VCaP (cell line): Measurements from ENCODE around the gene BRAT1.

ENCODE experiments used
- H3K27ac ChIP-seq: fragments of 450-650 bp; 2 replicates; pipeline ENCODE4 v1.5.1; 2017
- TF ChIP-seq, protein P1 (sequence below): fragments of 450-650 bp; conservative IDR thresholded peaks from 2 replicates; pipeline ENCODE4 v1.5.1; 2017; ENCODE audit warnings: mild to moderate bottlenecking, moderate library complexity

The BRAT1 gene

DNA sequence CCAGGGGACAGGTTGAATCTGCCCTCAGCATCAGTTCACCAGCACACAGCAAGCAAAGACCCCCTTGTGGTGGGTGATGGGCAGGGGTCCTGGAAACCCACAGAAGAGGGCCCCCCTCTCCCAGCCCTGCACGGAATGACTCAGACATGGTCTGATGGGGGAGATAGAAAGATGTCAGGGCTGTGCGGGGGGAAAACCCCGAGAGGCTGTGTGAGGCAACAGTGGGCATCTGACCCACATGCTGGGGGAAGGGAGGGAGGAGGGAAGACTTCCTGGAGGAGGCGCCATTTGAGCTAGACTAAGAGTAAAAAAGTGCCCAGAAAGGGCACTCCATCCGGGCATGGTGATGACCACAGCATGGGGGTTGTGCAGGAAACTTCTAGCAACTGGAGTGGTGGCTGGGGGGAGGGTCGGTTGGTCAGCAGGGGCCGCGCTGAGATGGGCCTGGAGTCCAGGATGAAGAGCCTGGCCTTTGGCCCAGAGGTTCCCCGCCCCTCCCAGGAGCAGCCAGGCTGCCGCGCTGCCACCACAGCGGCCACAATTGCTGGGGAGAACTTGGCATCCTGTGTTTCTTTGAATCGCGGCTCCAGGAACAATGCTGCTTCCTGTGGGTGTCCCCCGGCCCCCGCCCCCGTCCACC, 33.3 kb downstream of the BRAT1 start:
- H3K27ac ChIP-seq = no peak overlapping the region

GRCh38 chr7:2521341-2521745, 34.0 kb downstream of the BRAT1 start:
- H3K27ac ChIP-seq = no peak overlapping the region
- TF ChIP-seq, protein P1, sequence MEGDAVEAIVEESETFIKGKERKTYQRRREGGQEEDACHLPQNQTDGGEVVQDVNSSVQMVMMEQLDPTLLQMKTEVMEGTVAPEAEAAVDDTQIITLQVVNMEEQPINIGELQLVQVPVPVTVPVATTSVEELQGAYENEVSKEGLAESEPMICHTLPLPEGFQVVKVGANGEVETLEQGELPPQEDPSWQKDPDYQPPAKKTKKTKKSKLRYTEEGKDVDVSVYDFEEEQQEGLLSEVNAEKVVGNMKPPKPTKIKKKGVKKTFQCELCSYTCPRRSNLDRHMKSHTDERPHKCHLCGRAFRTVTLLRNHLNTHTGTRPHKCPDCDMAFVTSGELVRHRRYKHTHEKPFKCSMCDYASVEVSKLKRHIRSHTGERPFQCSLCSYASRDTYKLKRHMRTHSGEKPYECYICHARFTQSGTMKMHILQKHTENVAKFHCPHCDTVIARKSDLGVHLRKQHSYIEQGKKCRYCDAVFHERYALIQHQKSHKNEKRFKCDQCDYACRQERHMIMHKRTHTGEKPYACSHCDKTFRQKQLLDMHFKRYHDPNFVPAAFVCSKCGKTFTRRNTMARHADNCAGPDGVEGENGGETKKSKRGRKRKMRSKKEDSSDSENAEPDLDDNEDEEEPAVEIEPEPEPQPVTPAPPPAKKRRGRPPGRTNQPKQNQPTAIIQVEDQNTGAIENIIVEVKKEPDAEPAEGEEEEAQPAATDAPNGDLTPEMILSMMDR = no peak

More for the DNA sequence above, 33.3 kb downstream of the BRAT1 start:
- TF ChIP-seq, protein P1 = no peak

- peak overlapping the region; percentile 67; the same call in 1 of the 2 replicates for H3K27ac ChIP-seq
- TF ChIP-seq, protein P1 = no peak
Observed at GRCh38 chr7:2520761-2521290, 34.5 kb downstream of the BRAT1 start.

GRCh38 chr7:2520131-2520760, 35.1 kb downstream of the BRAT1 start:
- TF ChIP-seq, protein P1 = no peak
- H3K27ac ChIP-seq = peak overlapping the region; percentile 67; the same call in 1 of the 2 replicates

DNA sequence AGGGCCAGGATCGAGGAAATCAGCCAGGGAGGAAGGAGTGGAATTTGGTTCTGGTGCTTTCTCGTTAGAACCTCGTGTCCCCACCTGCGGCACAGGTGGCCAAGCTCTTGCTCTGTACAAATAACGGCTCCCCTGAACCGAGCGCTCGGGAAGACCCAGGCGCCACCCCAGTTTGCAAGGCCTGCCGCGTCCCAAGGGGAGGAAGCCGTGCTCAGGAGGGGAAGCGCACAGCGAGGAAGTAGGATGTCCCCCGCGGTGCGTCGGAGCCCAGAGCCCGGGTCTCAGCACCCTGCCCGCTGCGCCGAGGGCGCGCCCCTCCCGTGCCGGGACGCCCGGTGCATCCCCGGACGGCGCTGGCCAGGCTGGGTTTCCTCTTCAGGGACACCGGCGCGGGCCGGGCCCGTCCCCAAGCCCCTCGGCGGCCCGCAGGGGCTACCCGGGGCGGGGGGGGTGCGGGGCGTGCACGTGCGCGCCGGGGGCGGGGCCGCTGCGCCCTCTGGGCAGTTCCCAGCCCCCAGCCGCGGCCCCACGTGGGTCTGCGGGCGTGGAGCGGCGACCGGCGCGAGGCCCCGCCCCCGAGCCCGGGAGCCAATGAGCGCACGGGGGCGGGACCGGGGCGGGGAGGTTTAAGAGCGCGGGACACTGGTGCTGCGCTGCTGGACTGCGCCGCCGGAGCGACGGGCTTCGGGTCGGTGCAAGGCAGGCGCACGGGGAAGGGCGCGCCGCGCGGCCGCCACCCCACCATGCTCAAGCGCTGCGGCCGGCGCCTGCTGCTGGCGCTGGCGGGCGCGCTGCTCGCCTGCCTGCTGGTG, 36.0 kb downstream of the BRAT1 start, which contains the start of gene LFNG:
LFNG (plus strand) TSS at position 656 of the 812 bp plus-strand sequence; CDS start at position 744, 88 bp downstream.
- H3K27ac ChIP-seq = peak within 1 kb of the TSS; percentile 67; the same call in 1 of the 2 replicates
- TF ChIP-seq, protein P1 = no peak

DNA sequence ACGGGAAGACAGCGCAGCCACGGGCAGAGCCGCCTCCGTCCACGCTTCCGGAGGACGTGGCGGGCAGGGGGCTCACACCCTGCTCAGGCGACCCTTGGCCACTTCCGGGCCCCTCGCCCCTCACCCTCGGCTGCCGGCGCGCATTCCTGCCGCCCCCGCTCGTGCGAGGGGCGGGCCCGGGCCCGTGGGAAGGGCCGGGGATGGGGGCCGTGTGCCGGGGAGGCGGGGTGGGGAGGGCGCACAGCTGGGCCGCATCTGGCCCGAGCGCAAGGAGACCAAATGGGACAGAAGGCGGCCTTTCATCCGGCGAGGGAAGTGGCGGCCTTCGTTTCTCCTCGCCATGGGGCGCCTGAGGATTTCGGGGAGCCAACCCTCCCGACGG, 36.6 kb downstream of the BRAT1 start:
- TF ChIP-seq, protein P1 = no peak
- peak overlapping the region; percentile 67; the same call in 1 of the 2 replicates for H3K27ac ChIP-seq
